HG02938 (cell line): ENCODE data around the gene HNRNPAB.

Experiments used
- ATAC-seq: cut with Tn5 transposase; IDR thresholded peaks from one replicate; pipeline ENCODE4 v1.9.1; 2021; ENCODE audit warnings: mild to moderate bottlenecking, moderate library complexity; ENCODE audit not compliant: unreplicated experiment

The HNRNPAB gene

DNA sequence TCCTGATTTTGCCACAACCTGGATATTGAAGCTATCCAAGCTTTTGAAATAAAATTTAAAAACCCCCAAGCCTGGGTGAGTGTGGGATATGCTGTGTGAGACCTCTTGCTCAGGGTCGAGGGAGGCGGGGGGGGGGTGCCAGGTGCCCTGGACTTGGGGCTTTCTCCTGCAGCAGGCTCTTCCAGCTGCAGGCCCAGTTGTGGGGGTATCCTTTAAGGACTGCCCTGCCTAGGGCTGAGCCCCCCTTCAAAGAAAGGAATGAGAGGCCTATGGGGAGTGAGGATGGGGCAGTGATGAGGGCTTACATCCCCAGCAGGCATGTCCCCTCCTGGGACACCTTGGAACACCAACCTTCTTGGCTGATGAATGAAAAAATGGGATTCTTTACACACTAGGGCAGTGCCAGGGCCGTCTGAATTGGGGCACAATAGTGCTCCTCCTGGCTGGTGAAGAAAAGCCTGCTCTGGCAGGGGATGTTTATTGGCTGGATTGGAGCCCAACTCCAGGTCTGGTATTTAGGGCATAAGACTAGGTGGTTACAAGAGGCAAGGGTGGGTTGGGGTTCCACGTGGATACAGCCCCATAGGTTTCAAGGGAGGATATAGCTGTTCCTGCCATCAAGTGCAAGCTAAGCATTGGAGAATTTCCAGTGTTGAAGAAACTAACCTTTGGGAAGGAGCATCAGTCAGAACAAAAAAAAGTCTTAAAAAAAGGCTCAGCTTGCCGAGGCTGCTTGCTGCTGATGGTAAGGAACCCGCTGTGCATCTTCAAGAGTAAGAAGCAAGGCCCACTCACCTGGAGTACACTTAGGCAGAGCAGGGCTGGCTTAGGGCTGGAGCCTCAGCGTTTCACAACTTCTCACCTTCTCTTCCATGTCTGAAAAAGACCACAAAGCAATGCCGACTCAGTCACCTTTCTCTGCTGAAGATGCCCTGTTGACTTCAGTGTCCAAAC lies 7.0 kb downstream of the HNRNPAB start:
- no peak for ATAC-seq

DNA sequence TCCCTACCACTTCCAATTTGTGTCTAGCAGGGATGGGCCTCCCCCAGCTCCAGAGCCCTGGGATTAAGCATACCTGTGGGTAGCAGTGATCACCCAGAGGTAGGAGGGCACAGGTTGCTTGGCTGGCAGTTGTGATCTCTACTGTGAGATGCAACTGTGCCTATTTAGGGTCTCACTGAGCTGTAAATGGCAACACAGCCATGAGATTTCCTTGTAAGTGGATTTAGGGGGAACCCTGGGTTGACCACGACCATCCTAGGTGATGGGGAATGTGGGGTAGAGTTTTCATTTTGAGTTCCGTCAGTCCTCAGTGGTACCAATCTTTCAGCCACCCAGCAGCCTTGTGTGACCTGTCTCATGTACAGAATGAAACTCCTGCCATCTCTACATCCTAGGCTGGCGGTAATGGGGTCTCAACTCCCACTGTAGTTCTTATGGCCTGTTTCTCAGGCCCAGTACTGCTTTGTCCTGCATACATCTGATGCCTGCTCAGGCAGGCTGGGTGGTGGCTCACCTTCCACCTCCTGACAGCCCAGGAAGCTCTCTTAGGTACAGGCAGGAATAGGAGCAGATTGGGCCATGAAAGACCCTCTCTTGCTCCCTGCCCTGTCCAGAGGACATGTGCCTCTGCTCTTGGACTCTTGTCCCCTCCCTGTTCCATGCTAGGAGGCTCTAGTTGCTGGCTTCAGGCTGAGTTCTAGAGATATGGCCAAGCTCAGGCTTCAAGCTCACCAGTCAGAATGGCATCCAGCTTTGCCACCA lies 8.1 kb downstream of the HNRNPAB start:
- ATAC-seq: no peak

DNA sequence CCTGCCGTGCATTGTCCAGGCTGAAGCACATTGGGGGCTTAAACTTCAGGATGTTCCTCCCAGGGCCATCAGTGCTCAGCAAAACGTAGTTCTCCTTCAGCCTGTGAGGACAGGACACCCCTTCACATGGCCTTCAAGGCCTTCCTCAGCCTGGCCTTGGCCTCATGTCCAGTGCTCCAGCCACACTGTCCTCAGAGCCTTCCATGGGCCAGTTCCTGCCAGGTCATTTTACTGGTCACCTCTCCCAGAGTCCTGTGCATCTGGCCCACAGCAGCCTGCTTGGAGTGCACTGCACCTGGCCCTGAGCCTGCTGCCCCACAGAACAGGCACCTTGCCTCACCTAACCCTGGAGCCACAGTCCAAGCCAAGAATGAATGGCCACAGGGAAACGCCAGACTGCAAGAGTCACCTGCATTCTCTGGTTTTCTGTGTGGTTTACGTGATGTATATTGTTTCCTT lies 8.7 kb downstream of the HNRNPAB start:
- no peak for ATAC-seq

DNA sequence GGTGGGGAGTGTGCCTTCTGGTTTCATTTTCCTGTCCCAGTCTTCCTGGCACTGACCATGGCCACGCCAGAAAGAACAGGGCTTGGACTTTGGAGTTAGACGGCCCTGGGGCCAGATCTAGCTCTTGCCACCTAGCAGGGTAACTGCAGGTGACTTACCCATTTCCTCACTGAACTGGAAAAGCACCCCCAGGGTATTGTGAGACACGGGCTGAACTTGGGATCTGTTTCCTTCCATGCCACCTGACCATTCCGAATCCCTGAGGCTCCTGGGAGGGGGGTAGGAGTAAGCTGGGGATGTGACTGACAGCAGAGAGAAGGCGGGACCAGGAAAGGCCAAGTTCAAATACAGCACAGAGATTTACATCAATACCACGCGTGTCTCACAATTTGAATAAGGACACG lies 9.4 kb downstream of the HNRNPAB start:
- no peak for ATAC-seq

DNA sequence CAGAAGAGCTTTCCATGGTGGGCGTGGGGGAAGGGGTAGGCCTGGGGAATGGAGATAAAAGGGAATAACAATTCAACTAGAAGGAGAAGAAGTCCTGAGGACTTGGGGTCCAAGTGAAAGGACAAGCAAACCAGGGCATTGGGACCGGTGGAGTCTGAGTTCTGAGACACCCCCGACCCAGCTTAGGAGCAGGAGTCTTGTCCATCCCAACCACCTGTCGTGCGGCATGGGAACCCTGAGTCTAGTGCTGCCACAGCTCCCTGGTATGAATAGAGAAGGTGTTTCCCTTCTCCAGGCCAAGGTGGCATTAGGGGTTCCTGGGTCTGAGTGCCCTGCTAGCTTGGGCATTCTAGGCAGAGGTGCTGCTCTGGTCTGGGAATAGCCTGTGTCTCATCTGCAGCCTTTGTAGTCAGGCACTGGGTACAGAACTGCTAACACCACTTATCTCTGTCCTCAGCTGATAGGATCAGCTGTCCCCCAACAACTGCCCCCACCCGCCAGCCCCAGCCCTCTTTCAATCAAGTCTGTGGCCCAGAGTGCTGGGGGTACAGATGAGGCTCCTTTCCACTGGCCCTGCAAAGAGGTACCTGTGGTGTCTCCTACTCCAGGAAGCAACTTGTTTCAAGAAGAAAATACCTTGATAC lies 9.9 kb downstream of the HNRNPAB start:
- no peak for ATAC-seq

DNA sequence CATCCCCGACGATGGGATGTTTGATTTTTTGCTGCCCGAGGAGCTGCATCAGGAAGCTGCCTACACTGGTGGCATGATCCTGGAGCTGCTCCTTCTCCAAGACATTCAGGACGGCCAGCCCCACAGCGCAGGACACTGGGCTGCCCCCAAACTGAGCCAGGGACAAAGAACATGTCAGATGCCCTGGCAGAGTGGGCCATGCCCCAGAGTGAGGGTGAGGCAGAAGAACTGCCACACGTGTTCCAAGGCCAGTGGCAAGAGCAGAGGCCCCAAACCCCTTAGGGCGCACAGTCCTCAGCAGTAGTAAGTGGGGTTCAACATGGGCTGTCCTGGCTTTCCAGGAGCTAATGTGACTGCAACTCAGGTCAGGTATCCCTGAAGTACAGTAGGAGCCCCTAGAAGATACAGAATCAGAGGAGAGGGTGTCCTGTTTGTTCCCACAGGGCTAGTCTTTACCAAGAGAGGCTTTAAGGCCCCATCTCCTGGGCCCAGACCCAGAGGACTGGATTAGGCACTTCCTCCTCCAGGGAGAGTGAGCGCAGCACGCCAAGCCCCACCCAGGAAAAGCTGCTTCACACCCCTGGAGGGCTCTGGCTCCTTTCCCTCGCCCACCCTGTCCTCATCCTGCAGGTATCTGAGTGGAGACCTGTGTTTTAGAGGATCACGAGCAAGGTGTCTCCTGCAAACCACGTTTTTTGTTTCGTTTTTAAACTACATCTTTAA lies 11.1 kb downstream of the HNRNPAB start:
- no peak for ATAC-seq

DNA sequence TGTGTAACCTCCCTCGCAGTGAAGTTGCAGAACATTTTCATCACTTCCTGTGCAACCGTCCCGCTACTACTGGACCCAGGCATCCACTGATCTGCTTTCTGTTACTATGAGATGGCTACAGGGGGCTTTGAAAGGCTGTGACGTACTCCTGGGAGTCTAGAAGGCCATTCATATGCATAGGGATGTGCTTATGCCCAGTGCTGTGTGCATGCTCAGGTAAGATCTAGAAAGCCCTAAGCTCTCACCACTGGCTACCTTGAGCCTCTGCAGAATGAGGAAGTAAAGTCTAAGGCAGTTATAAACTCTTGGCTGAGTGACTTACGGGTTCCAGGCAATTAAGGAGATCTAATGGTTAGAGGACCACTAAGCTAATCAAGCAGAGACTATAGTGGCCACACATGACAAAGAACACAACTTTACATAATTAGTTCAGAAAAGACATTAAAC lies 11.8 kb downstream of the HNRNPAB start:
- no peak for ATAC-seq

DNA sequence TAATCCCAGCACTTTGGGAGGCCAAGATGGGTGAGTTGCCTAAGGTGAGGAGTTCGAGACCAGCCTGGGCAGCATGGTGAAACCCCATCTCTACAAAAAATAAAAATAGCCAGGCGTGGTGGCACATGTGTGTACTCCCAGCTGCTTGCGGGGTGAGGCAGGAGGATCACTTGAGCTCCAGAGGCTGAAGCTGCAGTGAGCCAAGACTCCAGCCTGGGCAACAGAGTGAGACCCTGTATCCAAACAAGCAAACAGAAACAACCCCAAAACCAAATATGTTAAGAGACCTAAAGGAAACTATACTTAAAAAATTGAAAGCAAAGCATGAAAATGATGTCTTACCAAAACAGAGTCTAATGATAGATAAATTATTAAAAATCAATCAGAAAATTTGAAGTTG lies 12.4 kb downstream of the HNRNPAB start:
- no peak for ATAC-seq

DNA sequence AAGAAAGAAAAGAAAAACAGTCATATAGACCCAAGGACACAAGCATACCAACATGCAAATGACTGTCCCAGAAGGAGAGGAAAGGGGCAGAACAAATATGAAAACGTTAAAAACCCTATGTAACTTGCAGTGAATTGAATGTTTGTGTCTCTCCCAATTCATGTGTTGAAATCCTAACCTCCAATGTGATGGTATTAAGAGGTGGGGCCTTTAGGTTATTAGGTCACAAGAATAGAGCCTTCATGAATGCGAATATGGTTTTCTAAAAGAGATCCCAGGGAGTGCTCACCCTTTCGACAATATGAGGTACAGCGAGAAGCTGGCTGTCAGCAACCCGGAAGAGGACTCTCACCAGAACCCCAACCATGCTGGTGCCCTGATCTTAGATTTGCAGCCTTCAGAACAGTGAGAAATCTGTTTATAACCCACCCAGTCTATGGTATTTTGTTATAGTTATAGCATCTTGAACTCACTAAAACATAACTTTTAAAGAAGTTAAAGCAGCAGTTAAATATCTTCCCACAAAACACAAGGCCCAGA lies 14.0 kb downstream of the HNRNPAB start:
- no peak for ATAC-seq

DNA sequence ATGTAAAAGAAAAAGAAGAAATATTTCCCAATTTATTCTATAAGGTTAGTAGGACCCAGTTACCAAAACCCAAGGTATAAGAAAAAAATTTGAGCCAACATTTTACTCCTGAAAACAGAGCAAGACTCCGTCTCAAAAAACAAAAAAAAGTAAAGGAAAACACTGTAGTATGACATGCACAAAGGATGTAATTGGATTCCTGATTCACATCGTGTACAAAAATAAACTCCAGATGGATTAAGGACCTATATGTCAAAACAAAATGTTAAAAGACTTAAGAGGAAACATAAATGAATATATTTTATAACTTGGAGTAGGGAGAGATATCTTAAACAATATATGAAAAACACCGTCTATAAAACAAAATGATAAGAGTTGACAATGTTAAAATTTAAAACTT lies 14.5 kb downstream of the HNRNPAB start:
- ATAC-seq: no peak

DNA sequence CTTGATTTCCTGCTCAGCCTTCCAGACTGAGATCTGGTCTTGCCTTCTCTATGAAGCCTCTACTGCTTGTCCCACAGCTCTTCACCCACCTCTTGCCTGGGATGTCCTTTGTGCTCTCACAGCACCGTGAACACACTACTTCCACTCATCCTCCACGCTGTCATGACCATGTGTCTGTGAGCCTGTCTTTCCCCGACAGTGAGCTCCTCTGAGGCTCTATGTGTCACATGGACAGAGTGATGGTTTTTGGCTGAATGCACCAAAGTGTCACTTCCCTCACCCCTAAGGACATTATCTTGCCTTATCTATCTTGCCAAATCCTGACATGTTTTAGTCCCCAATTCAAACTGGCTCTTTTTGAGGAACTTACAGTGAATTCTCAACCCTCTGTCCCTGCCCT lies 16.9 kb downstream of the HNRNPAB start:
- no peak for ATAC-seq

DNA sequence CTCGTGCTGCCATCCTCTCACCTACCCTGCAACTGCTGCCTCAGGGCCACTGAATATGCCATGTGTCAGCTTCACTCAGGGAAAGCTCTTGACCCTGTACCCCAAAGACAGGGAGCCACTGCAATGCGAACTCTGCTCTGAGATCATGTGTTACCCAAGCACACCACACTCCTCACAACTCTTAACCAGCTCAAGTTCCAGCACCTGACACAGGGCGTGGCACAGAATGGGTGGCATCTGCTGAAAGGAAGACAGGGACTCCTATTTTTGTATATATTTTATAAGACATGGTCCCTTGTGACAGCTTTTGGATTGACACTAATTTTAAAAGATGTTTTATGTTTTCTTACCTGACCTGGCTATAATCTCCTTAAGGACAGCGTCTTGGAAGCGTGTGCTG lies 17.5 kb downstream of the HNRNPAB start:
- no peak for ATAC-seq

DNA sequence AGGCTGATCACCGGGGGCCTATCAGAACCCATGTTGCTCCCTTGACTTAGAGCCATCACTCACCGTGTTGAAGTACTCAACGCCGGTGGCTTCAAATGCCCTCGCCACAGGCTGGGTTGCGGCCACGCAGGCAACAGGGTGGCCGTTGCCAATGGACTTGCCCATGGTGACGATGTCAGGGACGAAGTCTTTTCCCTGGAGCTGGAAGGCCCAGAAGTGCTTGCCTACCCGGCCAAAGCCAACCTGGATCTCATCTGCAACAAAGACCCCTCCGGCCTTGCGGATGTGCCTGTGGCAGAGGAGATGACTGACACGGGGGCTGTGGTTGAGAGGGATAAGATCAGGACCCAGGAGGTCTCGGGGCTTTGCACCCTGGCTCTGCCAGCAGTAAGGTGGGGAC lies 18.0 kb downstream of the HNRNPAB start:
- no peak for ATAC-seq

DNA sequence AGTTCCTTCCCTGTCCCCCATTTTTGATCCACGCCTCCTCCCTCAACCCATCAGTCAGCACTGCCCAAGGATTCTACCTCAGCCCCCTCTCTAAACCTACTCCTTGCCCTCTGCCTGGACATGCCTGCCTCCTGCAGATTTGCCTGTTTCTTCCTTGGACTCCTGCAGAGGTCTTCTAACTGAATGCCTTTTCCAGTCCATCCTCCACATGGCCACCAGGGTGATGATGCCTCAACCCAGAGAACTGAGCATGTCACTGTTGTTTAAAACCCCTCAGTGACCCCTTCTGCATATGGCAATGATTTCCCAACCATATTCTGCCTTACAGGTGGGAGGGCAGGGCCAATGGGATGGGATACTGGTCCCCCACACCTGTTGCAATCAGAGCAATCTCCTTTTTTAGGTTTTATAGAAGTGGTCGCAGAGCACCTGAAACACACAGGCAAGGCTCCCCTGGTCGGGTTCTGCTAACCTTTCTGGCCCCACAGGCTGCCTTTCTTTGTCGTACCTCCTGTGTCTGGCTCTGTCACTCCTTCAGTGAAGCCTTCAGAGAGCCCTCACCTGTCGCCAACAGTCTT lies 19.0 kb downstream of the HNRNPAB start:
- ATAC-seq: no peak

DNA sequence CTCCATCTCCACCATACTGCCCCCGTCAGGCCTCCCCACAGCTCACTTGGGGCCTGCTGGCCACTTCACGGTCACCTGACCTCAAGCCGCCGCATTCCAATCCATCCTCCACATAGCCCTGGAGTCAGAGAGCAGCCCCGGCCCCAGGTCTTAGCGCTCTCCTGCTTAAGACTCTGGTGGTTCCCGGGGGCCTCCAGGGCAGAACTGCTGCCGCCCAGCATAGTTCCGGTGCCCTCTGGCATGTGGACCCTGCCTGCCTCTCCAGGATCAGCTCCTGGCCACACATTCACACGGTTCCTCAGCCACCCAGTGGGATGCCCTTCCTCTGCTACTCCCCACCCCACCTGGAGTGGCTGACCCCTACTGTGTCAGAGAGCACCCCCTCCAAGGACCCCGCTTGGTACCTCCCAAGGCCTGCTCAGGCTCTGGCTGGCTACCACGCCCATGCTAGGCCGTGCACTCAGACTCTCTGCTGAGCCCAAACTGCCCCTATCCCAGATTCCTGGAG lies 19.5 kb downstream of the HNRNPAB start:
- ATAC-seq: no peak

DNA sequence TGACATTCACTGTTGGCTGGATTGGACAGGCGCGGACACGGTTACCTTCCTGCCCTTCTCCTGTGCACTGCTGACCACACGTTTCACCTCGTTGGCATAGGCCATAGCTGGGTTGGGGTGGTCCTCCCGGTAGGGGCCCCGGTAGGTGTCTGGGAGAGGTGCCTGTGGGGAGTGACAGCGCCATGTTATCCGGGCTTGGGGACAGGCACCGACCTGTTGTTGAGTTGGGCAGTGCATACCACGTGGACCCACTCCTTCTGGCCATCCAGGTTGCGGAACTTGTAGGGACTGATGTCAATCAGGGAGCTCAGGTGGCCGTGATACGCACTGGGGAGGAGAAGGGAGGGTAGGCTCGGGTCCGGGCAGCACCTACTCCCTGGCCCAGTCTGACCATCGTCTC lies 20.1 kb downstream of the HNRNPAB start:
- no peak for ATAC-seq

DNA sequence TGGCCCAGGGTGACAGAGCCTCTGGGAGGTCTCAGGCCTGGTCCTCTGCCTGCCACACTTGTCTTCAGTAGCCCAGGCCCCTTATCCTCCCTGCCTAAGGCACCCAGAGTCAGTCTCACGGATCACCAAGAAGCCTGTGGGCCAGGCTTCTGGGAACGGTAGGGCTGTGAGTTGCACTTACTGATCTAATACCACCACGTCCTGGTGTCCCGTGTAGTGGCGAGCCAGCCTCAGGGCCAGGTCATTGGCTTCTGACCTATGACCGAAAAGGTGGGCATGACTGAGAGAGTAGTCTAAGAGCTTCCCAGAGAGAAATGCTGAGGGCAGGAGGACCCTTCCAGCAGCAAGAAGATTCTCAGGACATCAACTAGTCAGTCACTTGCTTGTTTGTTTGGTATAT lies 20.8 kb downstream of the HNRNPAB start:
- no peak for ATAC-seq

DNA sequence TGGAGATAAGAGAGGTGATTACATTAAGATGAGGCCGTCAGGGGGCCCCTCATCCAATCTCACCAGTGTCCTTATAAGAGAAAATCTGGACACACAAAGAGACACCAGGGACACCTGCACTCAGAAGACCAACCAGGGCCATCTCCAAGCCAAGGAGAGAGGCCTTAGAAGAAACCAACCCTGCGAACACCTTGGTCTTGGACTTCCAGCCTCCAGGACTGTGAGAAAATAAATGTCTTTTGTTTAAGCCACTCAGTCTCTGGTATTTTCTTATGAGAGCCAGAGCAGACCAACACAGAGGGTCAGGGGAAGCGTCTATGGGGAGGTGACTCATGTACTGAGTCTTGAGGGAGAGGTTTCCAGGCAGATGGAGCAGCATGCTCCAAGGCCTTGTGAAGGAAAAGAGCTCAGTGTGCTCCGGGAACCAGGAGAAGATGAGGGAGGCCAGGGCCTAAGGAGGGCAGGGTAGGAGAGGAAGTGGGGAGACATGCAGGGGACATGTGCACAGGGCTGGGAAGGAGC lies 22.9 kb downstream of the HNRNPAB start:
- ATAC-seq: no peak

DNA sequence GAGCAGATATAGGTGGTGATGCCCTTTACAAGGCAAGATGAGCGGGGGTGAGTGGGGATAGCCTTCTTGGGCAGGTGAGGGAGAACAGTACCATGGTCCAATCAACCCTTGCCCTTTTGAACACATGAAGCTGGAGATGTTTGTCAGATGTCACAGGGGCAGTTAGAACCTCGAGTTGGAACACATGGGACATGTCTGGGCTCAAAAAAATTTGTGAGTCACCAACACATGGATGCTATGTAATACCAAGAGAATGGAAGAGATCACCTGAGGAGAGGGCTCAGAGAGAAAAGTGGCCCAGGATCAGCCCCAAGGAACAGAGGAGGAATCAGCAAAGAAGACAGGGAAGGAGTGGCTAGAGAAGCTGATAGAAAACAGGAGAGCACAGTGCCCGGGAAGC lies 23.6 kb downstream of the HNRNPAB start:
- ATAC-seq: no peak

DNA sequence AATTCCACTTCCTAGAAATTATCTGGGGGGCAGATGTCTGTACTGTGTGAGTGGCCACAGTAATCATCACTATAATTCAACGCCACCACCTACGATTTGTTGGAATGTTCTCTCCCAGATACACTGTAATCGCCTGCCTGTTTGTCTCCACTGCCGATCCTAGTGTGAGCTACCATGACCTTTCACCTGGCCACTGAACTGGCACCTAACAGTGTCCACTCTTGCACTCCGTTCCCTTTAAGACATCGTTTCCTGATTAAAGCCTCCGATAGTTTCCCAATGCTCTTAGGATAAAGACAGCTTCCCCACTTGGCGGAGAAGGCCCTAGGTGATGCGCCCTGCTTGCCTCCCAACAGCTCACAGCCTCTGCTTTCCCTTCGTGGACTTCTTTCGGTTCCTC lies 24.3 kb downstream of the HNRNPAB start:
- ATAC-seq: no peak
